Neuronal stem cell (in vitro differentiated cells): ENCODE results near the gene MYO10.
A peak's percentile ranks its signal among the peaks of the same experiment; 100 is the strongest.

ENCODE experiments used
- DNase-seq: peaks from one replicate; pipeline ENCODE4 v3.0.0-alpha.2; 2013; ENCODE audit warnings: low spot score
- H2AFZ ChIP-seq: one replicate; pipeline ENCODE4 v1.6.1; 2013; ENCODE audit warnings: mild to moderate bottlenecking, low read length, inconsistent platforms
- H2AK5ac ChIP-seq: 2 replicates; pipeline ENCODE4 v1.6.1; 2013; ENCODE audit warnings: low read depth, mild to moderate bottlenecking, inconsistent platforms, low read length, moderate library complexity, mixed read lengths
- H2BK120ac ChIP-seq: 2 replicates; pipeline ENCODE4 v1.6.1; 2013; ENCODE audit warnings: low read depth, mild to moderate bottlenecking, inconsistent platforms, low read length, moderate library complexity, mixed read lengths
- H2BK12ac ChIP-seq: one replicate; pipeline ENCODE4 v1.6.1; 2013; ENCODE audit warnings: low read length, inconsistent platforms
- H2BK15ac ChIP-seq: 2 replicates; pipeline ENCODE4 v1.6.1; 2013; ENCODE audit warnings: mild to moderate bottlenecking, low read length, inconsistent platforms, mixed read lengths
- H2BK5ac ChIP-seq: one replicate; pipeline ENCODE4 v1.6.1; 2013; ENCODE audit warnings: inconsistent platforms, mild to moderate bottlenecking, low read length, moderate library complexity
- H3K14ac ChIP-seq: one replicate; pipeline ENCODE4 v1.6.1; 2013; ENCODE audit warnings: low read length, inconsistent platforms
- H3K18ac ChIP-seq: 2 replicates; pipeline ENCODE4 v1.6.1; 2013; ENCODE audit warnings: low read length, inconsistent platforms
- H3K23ac ChIP-seq: 2 replicates; pipeline ENCODE4 v1.6.1; 2013; ENCODE audit warnings: low read depth, mild to moderate bottlenecking, mixed read lengths, low read length, inconsistent platforms; ENCODE audit not compliant: poor library complexity
- H3K27ac ChIP-seq: replicated peaks from 3 replicates; pipeline ENCODE4 v1.5.1; 2013; ENCODE audit warnings: low read length, inconsistent platforms
- H3K27me3 ChIP-seq, 3 experiments: 2 replicates each; pipeline ENCODE4 v1.6.1; 2013; ENCODE audit warnings: low read length in 3 of 3, mild to moderate bottlenecking in 2 of 3, inconsistent platforms in 1 of 3, low read depth in 1 of 3, mixed read lengths in 1 of 3, moderate library complexity in 1 of 3; ENCODE audit not compliant: control insufficient read depth in 3 of 3, insufficient read depth in 3 of 3
- H3K36me3 ChIP-seq, 2 donors: replicated peaks in 1 of 2; 2 replicates each; pipeline ENCODE4 v1.6.1; 2013; ENCODE audit warnings: low read length in 2 of 2; ENCODE audit not compliant: control insufficient read depth in 2 of 2, insufficient read depth in 2 of 2
- H3K4ac ChIP-seq: 2 replicates; pipeline ENCODE4 v1.6.1; 2013; ENCODE audit warnings: inconsistent platforms, mild to moderate bottlenecking, low read length, moderate library complexity
- H3K4me1 ChIP-seq, 2 donors: 1 replicate in 1 of 2; 2 replicates in 1 of 2; pipeline ENCODE4 v1.6.1; 2013; ENCODE audit warnings: low read length in 2 of 2, low read depth in 1 of 2; ENCODE audit not compliant: control insufficient read depth in 2 of 2, insufficient read depth in 1 of 2
- H3K4me2 ChIP-seq: one replicate; pipeline ENCODE4 v1.6.1; 2013; ENCODE audit warnings: mild to moderate bottlenecking, low read length, inconsistent platforms; ENCODE audit not compliant: insufficient read depth, poor library complexity, severe bottlenecking
- H3K4me3 ChIP-seq, 2 donors: 2 replicates each; pipeline ENCODE4 v1.5.1; 2013; ENCODE audit warnings: low read length in 2 of 2, mild to moderate bottlenecking in 2 of 2, inconsistent platforms in 1 of 2, moderate library complexity in 1 of 2
- H3K79me1 ChIP-seq: one replicate; pipeline ENCODE4 v1.6.1; 2013; ENCODE audit warnings: low read depth, mild to moderate bottlenecking, inconsistent platforms, low read length, moderate library complexity
- H3K9ac ChIP-seq: one replicate; pipeline ENCODE4 v1.6.1; 2013; ENCODE audit warnings: mild to moderate bottlenecking, low read depth, low read length, inconsistent platforms; ENCODE audit not compliant: poor library complexity
- H3K9me3 ChIP-seq, 2 donors: replicated peaks in 1 of 2; 2 replicates each; pipeline versions ENCODE3 to v1.6.1; 2013; ENCODE audit warnings: low read length in 2 of 2, mild to moderate bottlenecking in 2 of 2, inconsistent platforms in 1 of 2, low read depth in 1 of 2, mixed read lengths in 1 of 2, moderate library complexity in 1 of 2; ENCODE audit not compliant: control insufficient read depth in 2 of 2, insufficient read depth in 1 of 2
- H4K8ac ChIP-seq: one replicate; pipeline ENCODE4 v1.6.1; 2013; ENCODE audit warnings: low read depth, mild to moderate bottlenecking, inconsistent platforms, low read length, moderate library complexity
- H4K91ac ChIP-seq: one replicate; pipeline ENCODE4 v1.6.1; 2013; ENCODE audit warnings: low read length, low read depth, mild to moderate bottlenecking, inconsistent platforms; ENCODE audit not compliant: poor library complexity
- WGBS, 2 donors: extraction: QIAGEN DNeasy Blood & Tissue Kit; methylation state at CpG; one replicate each; pipeline ENCODE4 v1.1.7; 2013; ENCODE audit warnings: missing lambda C conversion rate in 2 of 2, mixed read lengths in 1 of 2; ENCODE audit not compliant: insufficient read length in 2 of 2, insufficient replicate concordance in 1 of 2; ENCODE audit errors: extremely low coverage in 2 of 2; 5-methylcytosine and 5-hydroxymethylcytosine counted together

Gene MYO10

DNA sequence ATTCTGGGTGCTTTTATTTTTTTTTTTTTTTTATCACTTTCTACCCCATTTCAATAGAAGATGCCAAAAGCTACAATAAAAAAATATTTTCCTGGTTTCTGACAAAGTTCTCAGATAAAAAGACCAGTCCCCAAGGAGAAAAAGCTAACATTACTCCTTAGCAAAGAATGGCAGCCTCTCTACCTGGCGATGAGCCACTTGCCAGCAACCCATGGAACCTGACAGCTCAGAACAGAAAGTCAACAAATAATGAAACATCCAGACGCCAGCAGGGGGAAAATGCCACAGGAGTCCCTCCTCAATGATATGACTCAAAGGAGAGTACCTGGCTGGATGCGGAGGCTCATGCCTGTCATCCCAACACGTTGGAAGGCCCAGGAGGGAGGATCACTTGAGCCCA is 123.2 kb downstream of the MYO10 start:
- H3K27ac ChIP-seq, result no peak overlapping the region

DNA sequence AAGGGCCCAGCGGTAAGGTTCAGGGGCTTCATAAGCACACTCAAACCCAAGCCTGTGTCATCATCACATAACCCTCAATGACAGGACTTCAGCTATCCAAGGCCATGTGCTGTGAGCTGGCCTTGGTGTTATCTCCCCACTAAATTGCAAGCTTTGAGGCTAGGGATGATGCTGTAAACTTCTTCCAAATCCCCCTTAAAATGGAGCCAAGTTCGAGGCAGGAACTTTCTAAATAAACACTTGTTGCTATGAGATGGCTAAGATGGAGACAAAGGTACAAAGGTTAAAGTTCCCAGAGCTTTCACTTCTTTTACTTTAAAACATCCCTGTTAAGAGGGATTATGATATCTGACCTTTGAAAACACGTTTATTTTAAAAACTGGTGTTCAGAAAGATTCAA is 123.6 kb downstream of the MYO10 start:
- no peak overlapping the region for H4K8ac ChIP-seq
- H2BK120ac ChIP-seq, result no peak overlapping the region
- DNase-seq, result no peak
- no peak overlapping the region for H3K4me3 ChIP-seq
- no peak overlapping the region for H3K14ac ChIP-seq
- no peak overlapping the region for H4K91ac ChIP-seq
- no peak overlapping the region for H2AK5ac ChIP-seq
- no peak overlapping the region for H2BK15ac ChIP-seq
- H2BK5ac ChIP-seq, result no peak overlapping the region
- peaks cover 0 to 6% of the 10 kb centered on the region in 2 donors for H3K36me3 ChIP-seq
- no peaks in the 10 kb centered on the region for H3K27me3 ChIP-seq
- no peaks in the 10 kb centered on the region for H3K9me3 ChIP-seq
- no peak overlapping the region for H2BK12ac ChIP-seq
- no peak overlapping the region for H3K23ac ChIP-seq
- no peak overlapping the region for H3K18ac ChIP-seq
- peaks cover 2% of the 10 kb centered on the region for H3K79me1 ChIP-seq
- no peak overlapping the region for H3K4ac ChIP-seq
- peaks cover 7 to 11% of the 10 kb centered on the region in 2 donors for H3K4me1 ChIP-seq
- H3K9ac ChIP-seq, result no peak overlapping the region
- no peak overlapping the region for H2AFZ ChIP-seq
- H3K4me2 ChIP-seq, result no peak overlapping the region
- no CpG with 5 or more reads among the region's 3 CpGs for WGBS, 2 donors
- no peak overlapping the region for H3K27ac ChIP-seq

More for the DNA sequence above, 123.2 kb downstream of the MYO10 start:
- Histone ChIP-seq H3K14ac (no peak overlapping the region), H2BK15ac (no peak overlapping the region), H3K79me1 (peaks cover 2% of the 10 kb centered on the region), H3K9me3 (no peaks in the 10 kb centered on the region), H2BK12ac (no peak overlapping the region), H3K23ac (no peak overlapping the region), H4K8ac (no peak overlapping the region), H2BK120ac (no peak overlapping the region), H3K18ac (no peak overlapping the region), H3K4me1 (peaks cover 7% of the 10 kb centered on the region in 2 donors), H3K4me3 (no peak overlapping the region), H3K9ac (no peak overlapping the region), H2BK5ac (no peak overlapping the region), H2AFZ (no peak overlapping the region), H3K27me3 (no peaks in the 10 kb centered on the region), H4K91ac (no peak overlapping the region), H3K36me3 (peaks cover 0 to 6% of the 10 kb centered on the region in 2 donors), H2AK5ac (no peak overlapping the region), H3K4me2 (no peak overlapping the region), H3K4ac (no peak overlapping the region)
- no CpG with 5 or more reads among the region's 4 CpGs for WGBS, 2 donors
- DNase-seq, result no peak

DNA sequence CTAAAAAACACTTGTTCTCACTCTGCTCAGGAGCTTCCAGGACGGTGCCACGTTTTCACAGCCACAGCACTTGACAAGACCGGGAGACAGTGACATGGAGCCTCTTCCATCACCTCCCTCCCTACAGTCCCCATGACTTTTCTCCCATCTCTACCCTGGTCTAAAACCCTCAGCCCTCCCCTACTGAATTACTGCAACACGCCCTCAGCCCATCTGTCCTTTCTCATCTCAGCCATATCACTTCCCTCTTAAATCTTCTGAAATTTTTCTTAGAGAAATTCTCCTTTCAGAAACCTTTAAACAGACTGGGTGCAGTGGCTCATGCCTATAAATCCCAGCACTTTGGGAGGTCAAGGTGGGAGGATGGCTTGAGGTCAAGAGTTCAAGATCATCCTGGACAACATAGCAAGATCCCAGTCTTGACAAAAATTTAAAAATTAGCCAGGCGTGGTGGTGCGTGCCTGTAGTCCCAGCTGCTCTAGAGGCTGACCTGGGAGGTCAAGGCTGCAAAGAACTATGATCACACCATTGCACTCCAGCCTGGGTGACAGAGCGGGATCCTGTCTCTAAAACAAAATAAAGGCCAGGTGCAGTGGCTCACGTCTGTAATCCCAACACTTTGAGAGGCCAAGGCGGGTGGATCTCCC is 125.8 kb downstream of the MYO10 start:
- H2BK15ac ChIP-seq, result no peak overlapping the region
- DNase-seq, result no peak
- H3K9me3 ChIP-seq, result no peaks in the 10 kb centered on the region
- no peak overlapping the region for H4K91ac ChIP-seq
- H3K27me3 ChIP-seq, result no peaks in the 10 kb centered on the region
- no peak overlapping the region for H3K4me3 ChIP-seq
- no peak overlapping the region for H3K18ac ChIP-seq
- H3K27ac ChIP-seq, result peak overlapping the region; percentile 23
- no peak overlapping the region for H2AFZ ChIP-seq
- H2BK5ac ChIP-seq, result no peak overlapping the region
- no peak overlapping the region for H2AK5ac ChIP-seq
- H3K23ac ChIP-seq, result no peak overlapping the region
- H3K4me1 ChIP-seq, result peaks cover 7 to 13% of the 10 kb centered on the region in 2 donors
- no peak overlapping the region for H2BK12ac ChIP-seq
- H2BK120ac ChIP-seq, result no peak overlapping the region
- H4K8ac ChIP-seq, result no peak overlapping the region
- no CpG with 5 or more reads among the region's 9 CpGs for WGBS, 2 donors
- no peak overlapping the region for H3K4ac ChIP-seq
- H3K4me2 ChIP-seq, result no peak overlapping the region
- H3K79me1 ChIP-seq, result peaks cover 2% of the 10 kb centered on the region
- H3K9ac ChIP-seq, result no peak overlapping the region
- no peak overlapping the region for H3K14ac ChIP-seq
- peaks cover 0 to 5% of the 10 kb centered on the region in 2 donors for H3K36me3 ChIP-seq

DNA sequence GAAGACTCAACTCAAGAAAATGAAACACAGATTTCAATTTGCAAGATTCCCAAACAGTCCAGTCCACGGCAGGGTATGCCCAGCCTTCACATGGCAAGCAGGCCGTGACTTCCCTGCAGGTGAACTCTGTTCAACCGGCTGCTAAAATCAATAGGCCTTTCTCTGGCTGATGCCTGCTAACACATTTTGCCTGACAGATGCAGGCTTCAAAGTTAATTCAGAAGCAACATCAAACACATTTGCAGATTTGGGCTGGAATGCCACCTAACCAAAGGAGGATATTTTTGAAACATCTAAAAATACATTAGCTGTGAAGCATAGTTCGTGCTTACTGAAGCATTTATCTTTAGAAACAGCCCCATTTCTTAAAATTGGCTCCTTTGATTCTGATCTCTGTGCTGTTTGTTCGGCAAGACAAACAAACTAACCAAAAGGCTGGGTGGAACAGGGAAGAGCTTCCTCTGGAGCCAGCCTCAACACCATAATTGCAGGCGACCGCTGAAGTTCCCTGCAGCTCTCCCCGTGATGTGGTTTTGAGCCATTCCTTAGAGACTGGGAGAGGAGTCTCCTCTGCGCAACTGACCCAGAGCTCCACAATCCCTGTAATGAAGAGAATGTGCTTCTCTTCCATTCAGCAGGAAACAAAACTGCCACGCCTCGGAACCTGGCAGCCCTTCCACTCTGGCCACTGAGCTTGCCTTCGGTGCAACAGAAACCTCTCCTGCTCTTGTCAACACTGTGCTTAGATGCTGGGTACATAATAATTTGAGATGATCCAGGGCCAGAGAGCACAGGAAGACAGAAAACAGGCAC is 126.5 kb downstream of the MYO10 start:
- no peak for DNase-seq
- Histone ChIP-seq H3K4me3 (no peak overlapping the region), H2BK15ac (no peak overlapping the region), H2BK5ac (no peak overlapping the region), H3K4ac (no peak overlapping the region), H3K14ac (no peak overlapping the region), H2AFZ (peak overlapping the region; percentile 20), H3K27ac (peak overlapping the region; percentile 23), H2AK5ac (no peak overlapping the region), H3K9me3 (no peaks in the 10 kb centered on the region), H3K27me3 (no peaks in the 10 kb centered on the region), H3K23ac (no peak overlapping the region), H3K9ac (no peak overlapping the region), H3K4me1 (peaks cover 7 to 13% of the 10 kb centered on the region in 2 donors), H3K79me1 (peaks cover 2% of the 10 kb centered on the region), H3K36me3 (no peaks in the 10 kb centered on the region), H4K8ac (no peak overlapping the region), H4K91ac (no peak overlapping the region), H2BK12ac (no peak overlapping the region), H3K18ac (no peak overlapping the region), H2BK120ac (no peak overlapping the region), H3K4me2 (no peak overlapping the region)
- WGBS, 2 donors, result no CpG with 5 or more reads among the region's 12 CpGs
